ENCODE data around the gene CTDSPL2. TPM values are rescaled to one million over a fixed set of nuclear protein-coding genes. Genes with fewer than 3 reads are reported as not detected.

The CTDSPL2 gene
- total RNA-seq, 4 donors from 2014 or later = 47.4 to 72.4 (median 54.3) TPM

DNA sequence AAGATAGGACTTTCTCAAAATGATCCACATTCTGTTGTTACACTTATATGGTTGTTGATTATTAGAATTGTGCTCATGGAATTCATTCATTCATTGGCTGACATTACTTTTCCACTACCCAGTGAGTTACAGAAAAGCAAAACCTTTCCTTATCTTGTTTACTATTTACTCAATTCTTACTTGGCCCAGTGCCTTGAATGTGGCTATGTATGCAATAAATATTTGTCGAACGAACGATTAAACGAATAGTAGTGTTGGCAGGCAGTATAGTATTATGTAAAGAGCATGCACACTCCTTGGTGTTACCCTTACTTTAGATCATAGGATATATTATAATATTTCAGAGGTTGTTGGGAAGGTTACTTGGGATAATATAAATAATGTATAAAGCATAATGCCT, 31.0 kb downstream of the CTDSPL2 start:
- TF ChIP-seq, protein P1, sequence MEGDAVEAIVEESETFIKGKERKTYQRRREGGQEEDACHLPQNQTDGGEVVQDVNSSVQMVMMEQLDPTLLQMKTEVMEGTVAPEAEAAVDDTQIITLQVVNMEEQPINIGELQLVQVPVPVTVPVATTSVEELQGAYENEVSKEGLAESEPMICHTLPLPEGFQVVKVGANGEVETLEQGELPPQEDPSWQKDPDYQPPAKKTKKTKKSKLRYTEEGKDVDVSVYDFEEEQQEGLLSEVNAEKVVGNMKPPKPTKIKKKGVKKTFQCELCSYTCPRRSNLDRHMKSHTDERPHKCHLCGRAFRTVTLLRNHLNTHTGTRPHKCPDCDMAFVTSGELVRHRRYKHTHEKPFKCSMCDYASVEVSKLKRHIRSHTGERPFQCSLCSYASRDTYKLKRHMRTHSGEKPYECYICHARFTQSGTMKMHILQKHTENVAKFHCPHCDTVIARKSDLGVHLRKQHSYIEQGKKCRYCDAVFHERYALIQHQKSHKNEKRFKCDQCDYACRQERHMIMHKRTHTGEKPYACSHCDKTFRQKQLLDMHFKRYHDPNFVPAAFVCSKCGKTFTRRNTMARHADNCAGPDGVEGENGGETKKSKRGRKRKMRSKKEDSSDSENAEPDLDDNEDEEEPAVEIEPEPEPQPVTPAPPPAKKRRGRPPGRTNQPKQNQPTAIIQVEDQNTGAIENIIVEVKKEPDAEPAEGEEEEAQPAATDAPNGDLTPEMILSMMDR (IDR thresholded peaks at IDR 0.05; ENCODE audit: low read depth) = no peak

GRCh38 chr15:44468709-44469385, 41.4 kb downstream of the CTDSPL2 start:
- TF ChIP-seq, protein P1 (IDR thresholded peaks at IDR 0.05; ENCODE audit: low read depth) = no peak

- TF ChIP-seq, protein P1 (IDR thresholded peaks at IDR 0.05; ENCODE audit: low read depth) = no peak
Measured at GRCh38 chr15:44471885-44472455, 44.5 kb downstream of the CTDSPL2 start.

- TF ChIP-seq, protein P1 (IDR thresholded peaks at IDR 0.05; ENCODE audit: low read depth) = no peak
Measured at GRCh38 chr15:44479343-44479742, 51.9 kb downstream of the CTDSPL2 start.

GRCh38 chr15:44482090-44482489, 54.7 kb downstream of the CTDSPL2 start:
- TF ChIP-seq, protein P1 (IDR thresholded peaks at IDR 0.05; ENCODE audit: low read depth) = no peak

DNA sequence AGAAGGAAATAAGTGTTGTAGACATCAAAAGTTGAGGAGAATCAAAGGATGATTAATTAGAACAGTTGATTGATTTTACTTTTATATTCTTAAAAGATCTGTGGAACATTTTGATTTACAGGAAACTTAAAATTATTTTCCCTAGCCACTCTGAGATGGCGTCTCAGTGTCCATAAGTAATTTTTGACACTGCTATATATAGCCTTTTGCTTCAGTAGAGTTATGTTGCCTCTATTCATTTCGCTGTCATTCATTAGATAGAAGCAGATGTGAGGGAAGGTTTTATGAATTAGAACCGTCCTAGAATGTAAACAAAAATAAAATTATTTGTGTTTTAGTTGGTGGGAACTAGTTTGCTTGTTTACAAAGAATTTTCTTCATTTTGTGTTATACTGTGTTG, 58.5 kb downstream of the CTDSPL2 start:
- TF ChIP-seq, protein P1 (IDR thresholded peaks at IDR 0.05; ENCODE audit: low read depth) = no peak

GRCh38 chr15:44489464-44489863, 62.0 kb downstream of the CTDSPL2 start:
- TF ChIP-seq, protein P1 (IDR thresholded peaks at IDR 0.05; ENCODE audit: low read depth) = no peak
